Measurements from ENCODE around the gene PSG3.
"Not testable (repeated sequence)": the region's sequence is repeated elsewhere in the genome, so short reads cannot be mapped to it uniquely, and the experiment has no call there.

PSG3 gene

DNA sequence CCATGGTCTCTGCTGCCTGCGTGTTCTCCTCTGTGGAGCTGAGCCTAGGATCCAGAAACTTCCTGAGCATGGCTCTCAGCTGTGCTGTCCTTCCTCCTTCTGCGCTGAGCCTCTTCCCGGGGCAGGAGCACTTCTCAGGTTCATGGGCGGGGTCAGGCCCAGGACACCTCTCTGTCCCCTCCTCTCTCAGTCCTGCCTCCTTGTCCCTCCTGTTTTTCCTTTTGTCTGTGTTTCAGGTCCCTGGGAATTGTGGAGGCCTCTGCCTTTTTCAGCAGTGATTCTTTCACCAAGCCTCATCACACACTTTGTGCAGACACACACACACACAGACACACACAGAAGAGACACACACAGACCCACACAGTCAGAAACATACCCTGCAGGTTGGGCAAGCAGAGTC is at the start of gene PSG3:
Gene PSG3 (minus strand): TSS at position 101 of the 400 bp plus-strand sequence. CDS start 97 bp downstream, at position 4.
- DNase-seq (ENCODE audit: low read depth in 2 of 2): not testable (repeated sequence)

GRCh38 chr19:42788766-42789165 is 48.5 kb upstream of the PSG3 start:
- not testable (repeated sequence) for DNase-seq (ENCODE audit: low read depth in 2 of 2)

DNA sequence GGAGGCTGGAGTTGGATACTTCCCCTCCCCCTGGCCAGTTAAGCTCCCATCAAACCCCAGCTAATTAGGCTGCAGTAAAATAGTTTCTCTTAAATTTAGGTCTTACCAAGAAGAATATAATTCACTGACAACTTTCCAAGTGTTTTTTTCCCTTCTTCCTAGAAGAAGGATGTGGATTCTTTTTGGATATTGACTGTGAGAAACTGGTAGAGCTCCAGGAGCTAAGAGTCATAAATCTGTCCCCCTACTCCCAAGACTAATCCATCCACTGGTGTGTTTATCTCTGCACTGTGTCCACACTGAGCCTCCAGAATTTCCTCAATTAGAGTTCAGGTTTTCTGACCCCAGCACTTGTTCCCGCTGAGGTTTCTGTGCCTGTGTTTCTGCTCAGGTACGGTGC is 47.5 kb upstream of the PSG3 start:
- not testable (repeated sequence) for DNase-seq (ENCODE audit: low read depth in 2 of 2)

DNA sequence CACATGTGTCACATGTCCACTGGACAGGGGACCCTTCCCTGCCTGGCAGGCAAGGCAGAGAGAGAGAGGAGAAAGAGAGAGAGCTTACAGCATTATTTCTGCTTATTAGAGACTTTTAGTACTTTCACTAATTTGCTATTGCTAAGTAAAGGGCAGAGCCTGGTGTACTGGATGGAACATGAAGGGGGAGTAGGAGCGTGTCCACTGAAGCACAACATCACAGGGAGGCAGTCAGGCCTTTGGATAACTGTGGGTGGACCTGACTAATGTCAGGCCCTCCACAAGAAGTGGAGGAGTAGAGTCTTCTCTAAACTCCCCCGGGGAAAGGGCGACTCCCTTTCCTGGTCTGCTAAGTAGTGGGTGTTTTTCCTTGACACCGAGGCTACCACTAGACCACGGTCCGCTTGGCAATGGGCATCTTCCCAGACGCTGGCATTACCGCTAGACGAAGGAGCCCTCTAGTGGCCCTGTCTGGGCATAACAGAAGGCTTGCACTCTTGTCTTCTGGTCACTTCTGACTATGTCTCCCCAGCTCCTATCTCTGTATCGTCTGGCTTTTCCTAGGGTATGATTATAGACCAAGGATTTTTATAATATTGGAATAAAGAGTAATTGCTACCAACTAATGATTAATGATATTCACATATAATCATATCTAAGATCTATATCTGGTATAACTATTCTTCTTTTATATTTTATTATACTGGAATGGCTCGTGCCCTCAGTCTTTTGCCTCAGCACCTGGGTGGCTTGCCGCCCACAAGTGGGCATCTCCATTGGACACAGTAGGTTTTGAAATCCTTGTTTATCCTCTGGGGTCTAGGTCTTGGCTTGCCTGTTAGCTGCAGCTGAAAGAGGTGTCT is 36.7 kb upstream of the PSG3 start:
- peak in 1 of 2 donors; percentile 39 for DNase-seq (ENCODE audit: low read depth in 2 of 2)

- DNase-seq (ENCODE audit: low read depth in 2 of 2): not testable (repeated sequence)
Measured at GRCh38 chr19:42774510-42775158, 34.4 kb upstream of the PSG3 start.

DNA sequence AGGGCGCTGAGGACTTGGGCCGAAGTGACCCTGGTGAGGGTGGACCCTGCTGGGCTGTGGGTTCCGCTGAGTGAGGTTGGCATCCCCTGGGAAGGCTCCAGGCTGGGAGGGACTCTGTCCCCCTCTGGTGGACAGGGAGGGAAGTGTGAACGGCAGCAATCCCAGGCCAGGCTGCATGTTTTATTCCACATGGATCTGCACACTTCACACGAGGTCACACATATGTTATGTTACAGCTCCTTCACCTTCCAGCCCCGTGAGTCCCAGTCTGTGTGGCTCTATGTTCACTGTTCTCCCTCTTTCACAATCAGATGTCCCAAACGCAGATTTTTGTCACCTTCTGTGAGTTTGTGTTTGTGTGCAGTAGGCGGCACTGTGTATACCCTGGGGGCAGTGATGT is 27.0 kb upstream of the PSG3 start:
- not testable (repeated sequence) for DNase-seq (ENCODE audit: low read depth in 2 of 2)

DNA sequence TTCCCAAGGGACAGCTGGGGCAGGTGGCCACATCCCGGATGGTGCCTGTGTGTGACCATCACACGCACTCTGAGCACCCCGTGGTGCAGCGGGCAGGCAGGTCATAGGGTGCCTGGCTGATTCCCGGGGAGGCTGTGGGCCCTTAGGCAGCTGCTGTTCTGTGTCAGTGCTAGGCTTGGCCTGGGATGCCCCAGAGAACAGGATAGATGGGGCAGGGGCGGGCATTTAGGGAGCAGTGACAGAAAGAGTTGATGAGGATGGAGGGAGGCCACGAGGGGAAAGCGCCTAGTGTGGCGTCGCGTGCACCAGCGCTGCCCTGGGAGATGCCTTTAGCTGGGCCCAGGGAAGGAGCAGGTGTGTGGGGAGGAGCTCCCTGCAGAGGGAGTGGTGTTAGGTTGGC is 26.6 kb upstream of the PSG3 start:
- DNase-seq (ENCODE audit: low read depth in 2 of 2): not testable (repeated sequence)

DNA sequence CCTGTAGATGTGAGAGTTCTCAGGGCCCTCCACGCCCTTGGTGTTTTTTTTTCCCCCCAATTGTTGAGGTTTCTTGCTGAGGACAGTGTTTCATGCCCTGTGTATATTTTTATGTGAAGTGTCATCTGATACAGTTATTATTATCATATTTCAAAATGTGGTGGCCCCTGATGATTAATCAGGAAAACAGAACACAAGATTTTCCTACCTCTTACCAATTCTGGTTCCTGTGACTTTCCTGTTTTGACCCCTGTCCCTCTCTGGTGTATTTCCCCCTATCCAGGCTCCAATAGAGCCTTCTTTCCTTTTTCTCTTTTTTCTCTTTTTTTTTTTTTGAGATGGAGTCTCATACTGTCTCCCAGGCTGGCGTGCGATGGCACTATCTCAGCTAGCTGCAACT is 24.6 kb upstream of the PSG3 start:
- DNase-seq (ENCODE audit: low read depth in 2 of 2): no peak

- no peak for DNase-seq (ENCODE audit: low read depth in 2 of 2)
Measured at GRCh38 chr19:42762789-42763188, 22.5 kb upstream of the PSG3 start.

- not testable (repeated sequence) for DNase-seq (ENCODE audit: low read depth in 2 of 2)
Measured at GRCh38 chr19:42761924-42762295, 21.6 kb upstream of the PSG3 start.

DNA sequence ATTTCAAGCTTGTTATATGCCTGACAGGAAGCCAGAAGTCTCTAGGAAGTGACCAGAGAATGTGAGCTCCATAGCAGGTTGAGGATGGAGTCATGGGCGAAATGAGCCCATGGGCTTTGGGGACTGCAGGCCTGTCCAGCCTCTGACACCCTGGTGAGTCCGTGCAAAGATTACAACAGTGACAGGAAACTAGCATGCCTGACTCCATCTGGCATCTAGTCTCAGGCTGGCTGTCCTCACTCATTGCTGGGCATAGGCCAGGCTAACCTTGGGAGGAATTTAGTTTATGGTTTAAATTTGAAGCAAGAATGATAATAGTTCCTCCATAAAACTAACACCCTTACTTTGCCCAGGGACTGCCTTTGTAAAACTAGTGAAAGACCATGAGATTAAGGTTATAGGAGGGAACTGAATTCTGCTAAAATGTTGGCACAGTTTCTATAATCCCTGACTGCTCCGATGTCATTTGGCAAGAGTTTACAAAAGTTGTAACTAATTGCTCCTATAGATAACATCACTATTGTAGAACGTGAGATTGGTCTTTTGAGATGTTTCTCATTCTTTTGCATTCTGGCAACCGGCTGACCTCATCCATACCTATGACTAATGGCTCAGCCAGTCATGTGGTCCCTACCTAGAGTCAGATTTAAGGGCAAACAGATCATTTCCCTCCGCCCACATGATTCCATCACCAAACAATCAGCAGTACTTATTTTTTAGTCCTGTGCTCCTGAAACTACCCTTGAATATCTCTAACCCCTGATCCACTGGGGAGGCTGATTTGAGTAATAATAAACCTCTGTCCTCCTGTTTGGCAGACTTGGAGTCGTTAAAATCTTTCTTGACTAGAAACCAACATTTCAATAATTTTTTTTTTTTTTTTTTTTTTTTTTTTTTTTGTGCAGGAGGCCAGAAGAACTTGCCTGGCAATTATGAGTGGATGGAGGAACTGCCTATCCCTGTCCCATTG is 21.0 kb upstream of the PSG3 start:
- DNase-seq (ENCODE audit: low read depth in 2 of 2): peak; percentile 12 to 17

GRCh38 chr19:42758667-42759066 is 18.4 kb upstream of the PSG3 start:
- DNase-seq (ENCODE audit: low read depth in 2 of 2): not testable (repeated sequence)

DNA sequence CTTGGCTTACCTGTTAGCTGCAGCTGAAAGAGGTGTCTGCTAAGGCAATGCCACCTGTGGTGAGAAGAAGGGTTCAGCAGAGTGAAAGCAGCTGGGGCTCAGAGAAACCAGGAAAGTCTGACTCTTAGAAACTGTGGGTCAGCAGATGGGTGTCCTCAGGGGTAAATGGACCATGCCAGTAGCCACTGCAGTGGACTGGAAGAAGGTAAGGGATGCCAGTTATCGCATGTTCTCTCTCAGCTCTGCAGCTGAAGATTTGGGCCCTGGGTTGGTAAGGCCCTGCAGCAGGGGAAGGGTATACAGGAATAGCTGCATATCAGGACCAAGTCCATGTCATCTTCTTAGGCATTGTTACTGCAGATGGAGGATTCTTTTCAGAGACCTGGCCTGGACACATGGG is 12.0 kb upstream of the PSG3 start:
- not testable (repeated sequence) for DNase-seq (ENCODE audit: low read depth in 2 of 2)

GRCh38 chr19:42741726-42742607 is 1.7 kb upstream of the PSG3 start:
- DNase-seq (ENCODE audit: low read depth in 2 of 2): not testable (repeated sequence)

- DNase-seq (ENCODE audit: low read depth in 2 of 2): not testable (repeated sequence)
Measured at GRCh38 chr19:42737581-42738011, 2.7 kb downstream of the PSG3 start.

DNA sequence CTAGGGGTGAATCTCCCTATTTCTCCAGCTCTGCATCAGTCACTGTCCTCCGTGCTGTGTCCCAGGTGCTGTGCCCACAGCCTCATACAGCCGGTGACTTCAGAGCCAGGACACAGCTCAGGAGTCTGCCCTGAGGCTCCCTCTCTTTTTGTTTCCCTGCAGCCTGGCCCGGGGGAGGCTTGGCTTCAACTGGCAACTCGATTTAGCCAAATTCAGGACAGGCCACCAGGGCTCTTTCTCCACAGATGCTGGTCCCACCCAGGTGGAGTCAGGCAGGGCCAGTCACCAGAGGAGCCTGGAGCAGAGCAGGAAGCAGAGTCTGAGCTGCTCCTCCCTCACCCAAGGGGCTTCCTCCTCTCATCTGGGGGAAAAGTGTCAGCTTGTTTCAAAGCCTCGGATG is 11.9 kb downstream of the PSG3 start:
- DNase-seq (ENCODE audit: low read depth in 2 of 2): not testable (repeated sequence)

DNA sequence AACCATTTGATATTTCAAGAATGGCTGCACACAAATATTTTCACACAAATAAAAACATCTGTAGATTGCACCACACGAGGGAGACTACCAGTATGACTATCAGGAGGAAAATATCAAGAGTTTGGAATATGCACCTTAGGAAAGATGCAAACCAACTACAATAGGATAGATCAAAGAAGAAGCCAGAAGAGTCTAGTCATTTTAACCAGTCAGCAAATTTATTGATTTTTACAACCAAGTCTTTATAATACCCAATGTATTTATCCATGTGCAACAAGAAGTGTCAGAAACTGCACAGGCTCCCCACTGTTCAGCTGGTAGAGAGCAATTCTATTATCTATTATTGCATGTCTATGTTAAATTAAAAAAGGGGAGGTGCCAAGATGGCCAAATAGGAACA is 26.3 kb downstream of the PSG3 start:
- not testable (repeated sequence) for DNase-seq (ENCODE audit: low read depth in 2 of 2)

- DNase-seq (ENCODE audit: low read depth in 2 of 2): not testable (repeated sequence)
Measured at GRCh38 chr19:42712753-42713152, 27.5 kb downstream of the PSG3 start.

DNA sequence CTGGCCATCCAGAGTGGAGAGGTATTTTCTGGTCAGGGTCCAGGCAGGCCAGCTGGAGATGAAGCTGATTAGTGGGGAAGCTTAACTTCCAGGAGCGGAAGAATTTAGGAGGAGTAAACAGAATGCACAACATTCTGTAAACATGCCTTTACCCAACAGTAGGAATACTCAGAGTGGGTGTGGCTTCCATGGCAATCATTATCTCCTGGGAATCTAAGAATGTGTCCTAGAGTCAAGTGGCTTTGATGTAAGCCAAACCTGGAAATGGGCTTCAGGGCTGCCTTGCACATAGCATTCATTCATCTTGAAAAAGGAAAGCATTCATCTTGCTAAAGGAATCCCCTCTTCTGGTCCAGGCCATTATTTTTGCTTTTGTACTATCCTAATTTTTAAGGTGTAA is 29.3 kb downstream of the PSG3 start:
- DNase-seq (ENCODE audit: low read depth in 2 of 2): not testable (repeated sequence)

GRCh38 chr19:42697884-42698283 is 42.4 kb downstream of the PSG3 start:
- DNase-seq (ENCODE audit: low read depth in 2 of 2): no peak

Measured in stimulated activated CD4-positive, alpha-beta T cell treated with anti-CD3 and anti-CD28 coated beads, Interleukin-15, amount 100 ng/mL, for 48 hours (primary cell).